Thyroid gland (tissue), 4 donors: ENCODE measurements around the gene CFAP58.

Experiments
- CTCF ChIP-seq, 6 experiments: fragments of 200-600 bp in 3 of 6; fragments of 450-650 bp in 3 of 6; sonication (generic) in 3 of 6; IDR thresholded peaks; one replicate each; pipeline ENCODE4 v1.5.1; 2016 to 2019; ENCODE audit warnings: antibody characterized with exemption in 6 of 6, mild to moderate bottlenecking in 2 of 6, inconsistent platforms in 1 of 6, moderate library complexity in 1 of 6
- POLR2A ChIP-seq, 2 donors: fragments of 450-650 bp; IDR thresholded peaks; one replicate each; pipeline ENCODE4 v1.6.1; 2017; ENCODE audit warnings: antibody characterized with exemption in 2 of 2, mild to moderate bottlenecking in 2 of 2, moderate library complexity in 1 of 2

- TF ChIP-seq CTCF (IDR thresholded peaks at IDR 0.05) (no peak), POLR2A (IDR thresholded peaks at IDR 0.05) (no peak)
Observed at GRCh38 chr10:104321725-104322415, 31.8 kb upstream of the CFAP58 start.
